OCI-LY3 (cell line): ENCODE data around the gene ZNF429.
"Not testable (repeated sequence)": the region's sequence is repeated elsewhere in the genome, so short reads cannot be mapped to it uniquely, and the experiment has no call there.

Source experiments
- H2AFZ ChIP-seq: fragments of 200-600, 300-600 bp; shearing (Covaris generic); 2 replicates; pipeline ENCODE4 v1.6.0; 2014; ENCODE audit warnings: antibody characterized with exemption, low read depth, low read length
- H3K27ac ChIP-seq: fragments of 200-600, 300-600 bp; sonication (generic); 2 replicates; pipeline ENCODE4 v1.5.1; 2014; ENCODE audit warnings: mild to moderate bottlenecking, low read length, moderate library complexity, mixed read lengths
- H3K27me3 ChIP-seq: fragments of 200-600, 300-600 bp; sonication (generic); 2 replicates; pipeline ENCODE4 v1.6.1; 2014; ENCODE audit warnings: low read depth, low read length, mixed read lengths
- H3K36me3 ChIP-seq: fragments of 200-600, 300-600 bp; sonication (generic); replicated peaks from 2 replicates; pipeline ENCODE3; 2014; ENCODE audit warnings: low read depth, low read length, mixed read lengths
- H3K4me1 ChIP-seq: fragments of 300-600, 200-600 bp; sonication (generic); 2 replicates; pipeline ENCODE4 v1.6.1; 2014; ENCODE audit warnings: low read length, mixed read lengths
- H3K4me2 ChIP-seq: fragments of 200-600, 300-600 bp; sonication (generic); 2 replicates; pipeline ENCODE4 v1.6.1; 2014; ENCODE audit warnings: low read length, mixed read lengths
- H3K4me3 ChIP-seq: fragments of 300-600, 200-600 bp; sonication (generic); 2 replicates; pipeline ENCODE4 v1.5.1; 2014; ENCODE audit warnings: antibody characterized with exemption, mild to moderate bottlenecking, low read length, moderate library complexity
- H3K79me2 ChIP-seq: fragments of 300-600, 200-600 bp; shearing (Covaris generic); 2 replicates; pipeline ENCODE4 v1.6.1; 2014; ENCODE audit warnings: mild to moderate bottlenecking, low read length, mixed read lengths
- H3K9ac ChIP-seq: fragments of 300-600, 200-600 bp; shearing (Covaris generic); 2 replicates; pipeline ENCODE4 v1.6.0; 2014; ENCODE audit warnings: mild to moderate bottlenecking, low read length, moderate library complexity
- H3K9me3 ChIP-seq: fragments of 200-600, 300-600 bp; shearing (Covaris generic); 2 replicates; pipeline ENCODE4 v1.6.1; 2014; ENCODE audit warnings: low read length, mixed read lengths; ENCODE audit not compliant: insufficient read depth
- H4K20me1 ChIP-seq: fragments of 200-600, 300-600 bp; sonication (generic); 2 replicates; pipeline ENCODE4 v1.6.1; 2016; ENCODE audit warnings: low read length, mixed read lengths; ENCODE audit not compliant: insufficient read depth
- EZH2phosphoT487 ChIP-seq: fragments of 200-600 bp; shearing (Covaris generic); IDR thresholded peaks from 2 replicates; pipeline ENCODE4 v1.6.1; 2018; ENCODE audit warnings: antibody characterized with exemption, mixed run types, low read depth
- TF ChIP-seq, protein P1 (sequence below): fragments of 200-600, 300-600 bp; sonication (generic); IDR thresholded peaks from 2 replicates; pipeline ENCODE4 v1.5.1; 2014; ENCODE audit warnings: antibody characterized with exemption, low read length, low read depth

Gene ZNF429

DNA sequence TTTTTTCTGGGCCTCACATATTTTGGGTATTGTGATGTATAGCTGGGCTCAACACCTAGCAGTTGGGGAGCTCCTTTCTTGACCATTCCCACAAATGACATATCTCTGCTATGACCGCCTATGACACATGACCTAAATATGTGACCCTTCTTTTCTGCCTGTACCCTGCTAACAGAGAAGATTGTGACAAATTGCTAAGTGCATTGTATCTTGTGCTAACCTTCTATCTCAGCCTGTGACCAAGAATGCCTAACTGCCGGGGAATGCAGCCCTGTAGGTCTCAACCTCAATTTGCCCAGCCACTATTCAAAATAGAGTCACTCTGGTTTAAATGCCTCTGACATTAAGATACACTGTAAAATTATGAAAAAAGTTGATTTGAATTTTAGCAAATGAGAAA is 6.8 kb upstream of the ZNF429 start:
- Histone ChIP-seq H3K9me3 (no peaks in the 10 kb centered on the region), H4K20me1 (no peaks in the 10 kb centered on the region)

DNA sequence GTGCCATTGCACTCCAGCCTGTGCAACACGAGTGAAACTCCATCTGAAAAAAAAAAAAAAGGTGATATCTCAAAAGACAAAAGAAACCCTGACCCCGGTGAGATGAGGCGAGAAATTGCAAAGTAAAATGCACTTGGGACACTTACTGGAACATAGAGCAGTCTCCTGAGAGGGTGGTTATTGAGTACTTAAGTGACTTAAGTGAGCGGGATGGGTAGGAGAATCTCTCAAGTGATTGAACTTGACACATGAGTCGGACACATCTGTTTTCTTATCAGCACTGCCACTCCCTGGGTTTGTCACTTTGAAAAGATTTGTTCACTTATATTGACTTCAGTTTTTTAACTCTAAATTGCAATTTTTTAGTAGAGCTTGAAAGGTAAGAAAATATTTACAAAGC is 2.8 kb downstream of the ZNF429 start:
- no peak overlapping the region for H2AFZ ChIP-seq
- H3K27me3 ChIP-seq: no peaks in the 10 kb centered on the region
- H3K79me2 ChIP-seq: peaks cover 20% of the 10 kb centered on the region
- H3K36me3 ChIP-seq: peaks cover 28% of the 10 kb centered on the region
- H3K27ac ChIP-seq: no peak overlapping the region
- peaks cover 7% of the 10 kb centered on the region for H3K9me3 ChIP-seq
- no peaks in the 10 kb centered on the region for H4K20me1 ChIP-seq
- H3K4me3 ChIP-seq: no peak overlapping the region
- no peak overlapping the region for H3K9ac ChIP-seq
- no peak overlapping the region for H3K4me2 ChIP-seq
- no peak for TF ChIP-seq EZH2phosphoT487
- TF ChIP-seq, protein P1, sequence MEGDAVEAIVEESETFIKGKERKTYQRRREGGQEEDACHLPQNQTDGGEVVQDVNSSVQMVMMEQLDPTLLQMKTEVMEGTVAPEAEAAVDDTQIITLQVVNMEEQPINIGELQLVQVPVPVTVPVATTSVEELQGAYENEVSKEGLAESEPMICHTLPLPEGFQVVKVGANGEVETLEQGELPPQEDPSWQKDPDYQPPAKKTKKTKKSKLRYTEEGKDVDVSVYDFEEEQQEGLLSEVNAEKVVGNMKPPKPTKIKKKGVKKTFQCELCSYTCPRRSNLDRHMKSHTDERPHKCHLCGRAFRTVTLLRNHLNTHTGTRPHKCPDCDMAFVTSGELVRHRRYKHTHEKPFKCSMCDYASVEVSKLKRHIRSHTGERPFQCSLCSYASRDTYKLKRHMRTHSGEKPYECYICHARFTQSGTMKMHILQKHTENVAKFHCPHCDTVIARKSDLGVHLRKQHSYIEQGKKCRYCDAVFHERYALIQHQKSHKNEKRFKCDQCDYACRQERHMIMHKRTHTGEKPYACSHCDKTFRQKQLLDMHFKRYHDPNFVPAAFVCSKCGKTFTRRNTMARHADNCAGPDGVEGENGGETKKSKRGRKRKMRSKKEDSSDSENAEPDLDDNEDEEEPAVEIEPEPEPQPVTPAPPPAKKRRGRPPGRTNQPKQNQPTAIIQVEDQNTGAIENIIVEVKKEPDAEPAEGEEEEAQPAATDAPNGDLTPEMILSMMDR: no peak
- 0 out of 2 replicates have a peak, but pooled peaks cover 6% of the 10 kb centered on the region for H3K4me1 ChIP-seq

More for the DNA sequence above, 6.8 kb upstream of the ZNF429 start:
- Histone ChIP-seq H2AFZ (no peak overlapping the region), H3K79me2 (no peaks in the 10 kb centered on the region), H3K4me1 (no peaks in the 10 kb centered on the region), H3K4me3 (no peak overlapping the region), H3K27ac (no peak overlapping the region), H3K4me2 (no peak overlapping the region), H3K27me3 (no peaks in the 10 kb centered on the region), H3K9ac (no peak overlapping the region), H3K36me3 (no peaks in the 10 kb centered on the region)
- TF ChIP-seq EZH2phosphoT487: no peak
- TF ChIP-seq, protein P1: no peak

DNA sequence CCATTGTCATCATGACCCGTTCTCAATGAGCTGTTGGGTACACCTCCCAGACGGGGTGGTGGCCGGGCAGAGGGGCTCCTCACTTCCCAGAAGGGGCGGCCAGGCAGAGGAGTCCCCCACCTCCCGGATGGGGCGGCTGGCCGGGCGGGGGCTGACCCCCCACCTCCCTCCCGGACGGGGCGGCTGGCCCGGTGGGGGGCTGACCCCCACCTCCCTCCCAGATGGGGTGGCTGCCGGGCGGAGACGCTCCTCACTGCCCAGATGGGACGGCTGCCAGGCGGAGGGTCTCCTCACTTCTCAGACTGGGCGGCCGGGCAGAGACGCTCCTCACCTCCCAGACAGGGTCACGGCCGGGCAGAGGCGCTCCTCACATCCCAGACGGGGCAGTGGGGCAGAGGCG is 5.7 kb downstream of the ZNF429 start:
- not testable (repeated sequence) for H3K27me3 ChIP-seq, H3K27ac ChIP-seq, H3K4me3 ChIP-seq, H3K9me3 ChIP-seq, H3K4me2 ChIP-seq, H2AFZ ChIP-seq, H4K20me1 ChIP-seq, H3K9ac ChIP-seq, H3K4me1 ChIP-seq
- Histone ChIP-seq H3K36me3 (peaks cover 32% of the 10 kb centered on the region), H3K79me2 (peaks cover 15% of the 10 kb centered on the region)

DNA sequence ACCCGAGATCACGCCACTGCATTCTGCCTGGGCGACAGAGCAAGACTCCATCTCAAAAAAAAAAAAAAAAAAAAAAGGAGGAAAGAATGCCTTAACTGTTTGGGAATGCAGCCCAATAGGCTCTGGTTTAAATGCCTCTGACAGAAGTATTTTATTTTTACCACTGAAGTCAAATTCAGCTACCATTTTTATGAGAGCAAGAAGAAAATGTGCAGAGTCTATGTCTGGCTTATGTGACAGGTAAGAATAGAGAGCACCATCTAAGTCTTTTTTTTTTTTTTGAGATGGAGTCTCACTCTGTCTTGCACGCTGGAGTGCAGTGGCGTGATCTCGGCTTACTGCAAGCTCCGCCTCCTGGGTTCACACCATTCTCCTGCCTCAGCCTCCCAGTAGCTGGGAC is 7.2 kb downstream of the ZNF429 start:
- H3K4me3 ChIP-seq, H2AFZ ChIP-seq, H3K27me3 ChIP-seq, H3K79me2 ChIP-seq, H4K20me1 ChIP-seq, H3K4me1 ChIP-seq, H3K27ac ChIP-seq, H3K9ac ChIP-seq, H3K9me3 ChIP-seq, H3K4me2 ChIP-seq: not testable (repeated sequence)
- H3K36me3 ChIP-seq: peaks cover 24% of the 10 kb centered on the region

DNA sequence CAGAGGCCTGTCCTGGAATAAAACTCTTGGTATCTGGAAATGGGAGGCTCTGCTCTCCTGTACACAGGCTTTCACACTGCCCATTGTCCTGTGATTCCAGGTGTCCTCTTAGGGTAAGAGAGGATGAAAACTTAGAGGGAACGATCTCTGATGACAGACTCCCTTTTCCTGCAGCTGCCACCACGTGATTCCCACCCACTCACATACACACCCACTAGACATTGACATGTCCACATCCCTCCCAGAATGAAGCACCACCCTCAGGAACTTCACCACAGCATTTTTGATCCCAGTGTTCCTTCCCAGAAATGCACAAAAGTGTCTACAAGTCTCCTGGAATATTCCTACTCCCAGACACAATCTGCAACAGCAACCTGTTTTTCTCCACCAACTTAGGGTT is 8.2 kb downstream of the ZNF429 start:
- H3K4me1 ChIP-seq: no peaks in the 10 kb centered on the region
- no peaks in the 10 kb centered on the region for H3K27me3 ChIP-seq
- no peak overlapping the region for H2AFZ ChIP-seq
- no peaks in the 10 kb centered on the region for H3K79me2 ChIP-seq
- no peak overlapping the region for H3K4me3 ChIP-seq
- H3K4me2 ChIP-seq: no peak overlapping the region
- H3K9ac ChIP-seq: no peak overlapping the region
- no peak overlapping the region for H3K27ac ChIP-seq
- peaks cover 14% of the 10 kb centered on the region for H3K36me3 ChIP-seq
- TF ChIP-seq, protein P1: no peak
- no peak for TF ChIP-seq EZH2phosphoT487
- no peaks in the 10 kb centered on the region for H4K20me1 ChIP-seq
- H3K9me3 ChIP-seq: peaks cover 7% of the 10 kb centered on the region; the same call in 1 of the 2 replicates
